HG03103 (cell line): ENCODE data around the gene SPAAR.

ENCODE experiments used
- ATAC-seq: cut with Tn5 transposase; IDR thresholded peaks from one replicate; pipeline ENCODE4 v1.9.1; 2021; ENCODE audit warnings: low read depth; ENCODE audit not compliant: unreplicated experiment

SPAAR gene

DNA sequence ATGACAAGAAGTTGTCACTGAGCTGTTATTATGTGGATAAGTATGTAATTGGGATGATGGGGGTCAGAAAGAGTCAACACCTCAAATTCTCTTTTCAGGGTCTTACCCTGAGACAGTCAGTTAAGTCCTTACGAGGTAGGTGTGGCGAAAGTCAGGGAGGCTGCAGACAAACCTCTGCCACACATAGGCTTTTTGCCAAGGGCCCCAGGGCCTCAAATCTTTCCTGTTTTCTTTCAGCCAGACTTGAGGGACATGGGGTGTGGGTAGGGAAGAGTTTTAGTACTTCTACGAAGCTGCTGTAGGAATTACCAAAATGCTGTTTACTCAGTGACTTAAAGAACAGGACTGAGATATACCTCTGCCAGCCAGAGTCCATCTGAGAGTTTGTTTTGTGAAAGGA is 34.9 kb downstream of the SPAAR start:
- no peak for ATAC-seq

DNA sequence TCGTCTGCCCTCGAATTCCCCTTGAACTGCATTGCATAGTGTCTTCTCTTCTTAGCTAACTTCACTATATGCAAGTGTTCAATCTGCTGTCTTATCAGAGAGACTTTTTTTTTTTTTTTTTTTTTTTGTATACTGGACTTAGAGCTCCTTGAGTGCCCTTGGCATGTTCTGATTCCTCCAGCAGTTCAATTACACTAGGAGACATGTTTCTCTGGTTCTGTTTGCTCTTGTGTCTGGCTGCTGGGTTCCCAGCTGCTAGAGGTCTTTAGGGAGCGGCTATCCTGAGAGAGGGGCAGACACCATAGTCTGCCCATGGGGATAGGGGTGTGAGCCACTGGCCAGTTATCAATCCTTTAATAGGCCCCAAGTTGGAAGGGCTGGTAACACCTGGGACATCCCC is 35.6 kb downstream of the SPAAR start:
- ATAC-seq: no peak

DNA sequence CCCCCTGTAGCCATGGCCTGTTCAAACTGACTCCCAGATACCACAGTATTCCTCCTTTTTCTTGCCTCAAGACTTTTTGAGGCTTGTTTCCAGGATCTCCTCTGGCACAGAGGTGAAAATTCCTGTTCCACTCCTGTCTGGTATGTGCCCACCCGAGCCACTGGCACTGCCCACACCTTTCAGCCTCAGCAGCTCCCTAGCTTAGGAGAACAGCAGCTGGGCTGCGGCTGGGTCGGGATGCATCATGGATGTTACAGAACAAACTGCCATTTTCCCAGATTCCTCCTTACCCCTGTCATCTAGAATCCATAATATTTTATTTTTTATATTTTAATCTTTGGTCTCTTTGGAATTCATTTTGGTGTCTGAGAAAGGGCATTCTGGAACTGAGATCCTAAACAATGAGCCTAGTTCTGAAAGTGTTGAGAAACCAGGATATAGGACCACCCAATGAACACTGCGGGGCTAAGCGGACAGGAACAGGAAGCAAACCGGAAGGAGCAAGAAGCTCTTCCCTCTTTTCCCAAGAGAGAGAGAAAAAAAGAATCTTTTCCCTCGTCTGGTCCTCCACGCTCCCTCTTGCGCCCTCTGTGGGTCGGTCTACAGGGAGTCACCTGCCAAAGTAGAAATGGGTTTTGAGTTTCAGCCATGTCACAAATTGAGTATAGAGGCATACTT is 36.2 kb downstream of the SPAAR start:
- ATAC-seq: no peak

DNA sequence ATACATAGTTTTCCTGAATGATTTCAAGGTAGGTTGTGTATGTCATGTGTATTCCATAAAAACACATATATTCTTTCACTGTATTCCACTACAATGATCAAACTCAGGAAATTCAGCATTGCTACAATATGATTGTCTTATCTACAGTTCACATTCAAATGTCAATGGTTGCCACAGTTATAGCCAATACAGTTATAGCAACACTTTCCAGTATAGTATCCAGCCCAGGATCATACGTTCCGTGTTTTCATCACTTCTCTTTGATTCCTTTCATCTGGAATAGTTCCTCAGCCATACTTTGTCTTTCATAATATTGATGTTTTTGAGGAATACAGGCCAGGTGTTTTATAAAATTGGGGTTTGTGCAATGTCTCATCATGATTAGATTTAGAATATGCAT is 39.2 kb downstream of the SPAAR start:
- ATAC-seq: no peak

DNA sequence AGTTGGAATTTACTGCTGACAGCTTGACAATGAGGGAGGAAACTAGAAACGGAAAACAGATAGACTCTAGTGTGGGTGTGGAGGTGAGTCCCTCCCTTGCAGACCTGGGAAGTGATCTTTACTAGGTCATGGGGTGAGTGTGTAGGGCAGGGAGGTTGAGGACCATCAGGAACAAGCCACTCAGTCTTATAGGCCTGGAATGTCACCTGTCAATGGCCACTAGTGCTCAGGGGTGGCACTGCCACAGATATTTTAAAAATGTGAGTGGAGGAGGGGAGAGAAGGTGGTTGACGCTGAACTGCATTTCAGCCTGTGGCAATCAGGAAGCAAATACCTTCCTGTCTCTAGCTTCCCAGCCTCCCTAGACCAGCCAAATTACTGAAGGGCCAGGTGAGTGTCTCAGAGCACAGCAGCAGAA is 39.6 kb downstream of the SPAAR start:
- ATAC-seq: no peak

DNA sequence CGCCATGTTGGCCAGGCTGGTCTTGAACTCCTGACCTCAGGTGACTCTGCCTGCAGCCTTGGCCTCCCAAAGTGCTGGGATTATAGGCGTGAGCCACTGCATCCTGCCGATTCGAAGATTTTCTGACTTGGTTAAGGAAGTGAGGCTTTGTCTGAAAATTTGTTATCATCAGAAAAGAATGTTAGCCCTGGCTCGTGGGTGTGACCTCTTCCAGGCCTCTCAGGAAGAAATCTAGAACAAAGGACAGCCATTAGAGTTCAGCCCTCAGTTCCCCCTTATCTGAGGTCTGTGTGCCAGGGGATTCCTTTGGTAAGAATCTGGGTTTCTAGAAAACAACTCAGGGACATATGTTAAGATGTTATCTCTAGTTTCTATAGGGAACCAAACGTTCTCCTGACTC is 42.4 kb downstream of the SPAAR start:
- ATAC-seq: no peak

DNA sequence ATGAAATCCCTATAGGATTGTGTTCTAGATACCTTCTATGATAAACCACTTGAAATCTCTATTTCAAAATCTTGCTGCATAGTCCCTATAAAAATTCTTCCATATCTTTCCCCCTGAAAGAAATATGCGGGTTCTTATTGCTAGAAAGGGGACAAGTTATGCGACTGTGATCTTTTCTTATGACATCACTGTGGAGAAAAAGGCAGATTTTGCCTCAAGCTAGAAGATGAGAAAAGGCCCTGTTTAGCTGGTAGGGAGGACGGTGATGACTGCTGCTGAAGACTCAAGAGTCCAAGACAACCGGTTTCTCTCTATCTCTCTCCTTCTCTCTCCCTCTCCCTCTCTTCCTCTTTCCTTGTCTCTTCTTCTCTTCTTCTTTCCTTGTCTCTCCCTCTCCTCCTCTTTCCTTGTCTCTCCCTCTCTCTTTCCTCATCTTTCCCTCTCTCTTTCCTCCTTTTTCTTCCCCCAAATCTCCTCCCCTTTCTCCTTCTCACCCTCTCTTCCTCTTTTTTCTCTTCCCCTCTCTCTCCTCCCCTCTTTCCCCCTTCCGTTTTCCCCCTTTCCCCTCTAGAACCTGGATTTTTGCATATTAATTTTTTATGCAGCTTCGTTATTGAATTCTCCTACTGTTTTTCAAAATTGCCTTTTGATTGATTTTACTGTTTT is 43.4 kb downstream of the SPAAR start:
- ATAC-seq: no peak

DNA sequence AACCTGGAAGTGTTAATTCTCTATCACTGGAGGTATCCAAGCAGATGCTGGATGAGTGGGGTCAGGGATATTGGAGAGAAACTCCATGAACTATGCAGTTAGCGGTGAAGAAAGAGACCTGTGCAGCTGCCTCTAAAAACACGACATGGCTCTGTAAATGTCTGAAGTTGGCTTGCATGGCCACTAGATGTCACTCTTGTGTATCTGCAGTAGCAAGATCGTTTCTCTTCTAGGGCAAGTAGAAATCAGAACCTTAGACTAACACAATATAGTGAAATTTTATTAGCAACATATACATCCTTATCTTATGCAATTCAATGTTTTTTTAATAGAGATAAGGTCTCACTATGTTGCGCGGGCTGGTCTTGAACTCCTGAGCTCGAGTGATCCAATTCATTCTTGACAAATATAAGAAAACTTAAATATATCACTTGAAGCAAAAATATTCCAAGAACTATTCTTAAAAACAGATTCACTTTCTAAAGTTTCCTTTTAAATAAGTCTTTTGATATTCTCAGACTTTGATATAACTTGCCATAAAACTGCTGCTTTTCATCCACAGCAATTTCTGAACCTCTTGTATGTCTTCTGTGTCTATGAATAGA is 45.8 kb downstream of the SPAAR start:
- ATAC-seq: no peak

DNA sequence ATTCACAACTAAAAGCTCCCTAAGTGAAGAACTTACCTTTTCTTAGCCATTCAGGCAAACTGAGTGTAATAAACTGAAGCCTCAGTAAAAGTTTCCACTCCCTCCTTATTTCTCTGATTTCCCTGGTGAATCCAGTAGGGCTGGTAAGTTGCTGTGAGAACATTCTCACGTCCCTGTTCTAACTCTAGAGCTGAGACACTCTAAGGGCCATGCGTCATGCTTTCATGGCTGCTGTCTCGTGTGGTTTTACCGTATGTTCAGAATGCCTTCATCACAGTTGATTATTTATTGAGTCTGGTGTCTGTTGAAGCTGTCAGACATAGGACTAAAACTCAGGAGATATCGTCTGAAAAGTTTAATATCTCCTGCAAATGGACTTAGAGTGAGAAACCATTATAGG is 47.4 kb downstream of the SPAAR start:
- ATAC-seq: no peak

DNA sequence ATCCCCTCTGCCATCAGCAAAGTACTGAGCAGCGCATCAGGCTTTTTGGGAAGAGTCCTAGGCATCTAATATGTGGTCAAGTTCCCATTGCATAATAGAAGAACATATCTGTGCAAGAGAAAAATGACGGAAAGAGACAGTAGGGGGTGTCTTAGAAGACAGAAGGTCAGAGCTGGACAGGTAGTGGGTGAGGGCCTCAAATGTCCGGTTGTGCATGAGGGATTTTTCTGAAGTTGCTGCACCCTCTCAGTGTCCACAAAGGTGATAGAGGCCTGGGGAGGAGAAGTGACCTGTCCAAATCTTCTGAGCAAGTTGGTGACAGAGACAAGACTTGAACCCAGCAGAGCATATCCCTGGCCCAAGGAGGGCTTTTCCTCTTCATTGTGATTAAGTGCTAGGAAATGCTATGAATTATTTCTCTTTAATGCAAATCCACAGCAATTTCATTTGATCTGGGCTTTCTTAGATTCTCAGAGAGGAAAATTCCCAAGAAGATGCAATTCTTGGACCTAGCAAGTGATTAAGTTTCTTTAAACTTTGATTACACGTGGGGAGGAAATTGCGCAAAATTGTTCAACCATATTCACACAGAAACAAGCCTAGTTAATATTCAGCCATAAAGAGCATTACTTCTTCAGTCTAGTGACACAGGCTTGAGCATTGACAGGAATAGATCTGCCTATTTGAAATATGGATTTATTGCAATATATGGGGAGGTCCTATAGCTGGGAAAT is 49.0 kb downstream of the SPAAR start, which contains the start of gene OR2S2:
Gene OR2S2 (minus strand): TSS at position 51 of the 734 bp plus-strand sequence. CDS start 56 bp downstream, outside the sequence.
- ATAC-seq: no peak

DNA sequence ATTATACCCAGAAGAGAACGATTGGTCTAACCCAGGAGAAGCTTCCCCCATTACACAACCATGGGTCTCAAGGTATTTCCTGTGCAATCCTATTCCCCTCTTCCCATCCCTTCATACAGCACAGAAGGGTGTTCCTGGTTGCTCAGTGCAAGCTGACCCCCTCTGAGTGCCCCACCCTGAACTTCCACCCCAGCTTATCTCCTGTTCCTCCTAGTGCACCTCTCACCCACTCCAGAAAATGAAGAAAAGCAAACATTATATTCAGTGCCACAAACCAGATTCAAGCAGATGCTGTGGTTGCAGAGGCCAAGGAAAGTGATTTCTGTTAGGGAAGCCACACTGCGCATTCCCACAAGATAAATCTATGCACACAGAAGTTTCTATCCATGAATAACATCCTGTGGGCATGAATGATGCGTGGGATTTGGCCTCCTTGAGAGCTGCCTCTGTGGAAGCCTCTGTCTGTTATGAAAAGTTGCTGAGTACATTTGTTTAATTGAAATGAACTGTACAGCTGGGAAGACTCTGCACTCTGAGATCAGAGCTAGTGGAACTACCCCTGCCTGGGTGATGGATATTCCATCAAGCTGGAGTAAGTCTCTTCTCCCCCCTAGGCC is 50.9 kb downstream of the SPAAR start:
- no peak for ATAC-seq
